Fibroblast of the aortic adventitia (primary cell): ENCODE measurements around the gene CXCR4. TPM values are rescaled to one million over a fixed set of nuclear protein-coding genes. Genes with fewer than 3 reads are reported as not detected.

Experiments used
- DNase-seq: peaks from one replicate; pipeline ENCODE4 v3.0.0-alpha.2; 2010; ENCODE audit warnings: low read depth
- H3K4me3 ChIP-seq: 2 replicates; pipeline ENCODE4 v1.5.1; 2011; ENCODE audit warnings: low read depth, mild to moderate bottlenecking, control low read depth, low read length, moderate library complexity
- total RNA-seq: library from RNA; depleted of rRNA; stranded (reverse); fragments of >200 nt; gene quantifications from 2 replicates; pipeline ENCODE4 v1.2.3, GENCODE V29; 2012; ENCODE audit warnings: low replicate concordance
- TF ChIP-seq, protein P1 (sequence below): IDR thresholded peaks from 2 replicates; pipeline ENCODE4 v1.5.1; 2011; ENCODE audit warnings: mild to moderate bottlenecking, low read length, control low read depth, inconsistent platforms; ENCODE audit not compliant: insufficient read depth

The CXCR4 gene
- total RNA-seq, 1 donor: 0.27 TPM

DNA sequence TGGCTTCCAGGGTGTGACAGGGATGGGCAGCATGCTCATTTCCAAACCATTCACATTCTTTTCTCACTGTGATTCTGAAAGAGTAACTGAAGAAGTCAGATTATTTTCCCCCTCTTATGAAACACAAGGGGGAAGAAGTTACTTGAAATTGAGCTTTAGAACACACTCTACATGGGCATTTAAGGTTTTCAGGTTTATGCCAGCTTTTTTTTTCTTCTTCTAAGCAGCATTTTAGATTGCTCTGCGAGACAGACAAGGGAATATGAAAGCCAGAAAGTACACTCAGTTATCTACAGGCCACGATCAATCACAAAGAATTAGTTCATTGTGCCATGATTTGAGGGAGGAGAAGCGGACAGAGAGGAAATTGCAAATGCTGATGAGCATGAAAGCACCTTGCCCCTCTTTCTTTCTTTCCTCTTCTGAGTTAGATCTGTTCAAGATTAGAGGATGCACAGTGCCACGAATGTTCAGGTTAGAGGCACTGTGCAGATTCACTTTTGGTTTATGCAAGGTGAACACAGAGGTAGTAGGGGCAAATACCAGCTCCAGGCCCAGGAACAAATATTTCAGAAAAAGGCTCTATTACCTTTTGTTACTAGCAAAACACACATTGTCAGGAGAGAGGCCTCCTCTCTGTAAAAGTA, 49.2 kb downstream of the CXCR4 start:
- TF ChIP-seq, protein P1, sequence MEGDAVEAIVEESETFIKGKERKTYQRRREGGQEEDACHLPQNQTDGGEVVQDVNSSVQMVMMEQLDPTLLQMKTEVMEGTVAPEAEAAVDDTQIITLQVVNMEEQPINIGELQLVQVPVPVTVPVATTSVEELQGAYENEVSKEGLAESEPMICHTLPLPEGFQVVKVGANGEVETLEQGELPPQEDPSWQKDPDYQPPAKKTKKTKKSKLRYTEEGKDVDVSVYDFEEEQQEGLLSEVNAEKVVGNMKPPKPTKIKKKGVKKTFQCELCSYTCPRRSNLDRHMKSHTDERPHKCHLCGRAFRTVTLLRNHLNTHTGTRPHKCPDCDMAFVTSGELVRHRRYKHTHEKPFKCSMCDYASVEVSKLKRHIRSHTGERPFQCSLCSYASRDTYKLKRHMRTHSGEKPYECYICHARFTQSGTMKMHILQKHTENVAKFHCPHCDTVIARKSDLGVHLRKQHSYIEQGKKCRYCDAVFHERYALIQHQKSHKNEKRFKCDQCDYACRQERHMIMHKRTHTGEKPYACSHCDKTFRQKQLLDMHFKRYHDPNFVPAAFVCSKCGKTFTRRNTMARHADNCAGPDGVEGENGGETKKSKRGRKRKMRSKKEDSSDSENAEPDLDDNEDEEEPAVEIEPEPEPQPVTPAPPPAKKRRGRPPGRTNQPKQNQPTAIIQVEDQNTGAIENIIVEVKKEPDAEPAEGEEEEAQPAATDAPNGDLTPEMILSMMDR: no peak
- no peak for DNase-seq
- no peak overlapping the region for H3K4me3 ChIP-seq

DNA sequence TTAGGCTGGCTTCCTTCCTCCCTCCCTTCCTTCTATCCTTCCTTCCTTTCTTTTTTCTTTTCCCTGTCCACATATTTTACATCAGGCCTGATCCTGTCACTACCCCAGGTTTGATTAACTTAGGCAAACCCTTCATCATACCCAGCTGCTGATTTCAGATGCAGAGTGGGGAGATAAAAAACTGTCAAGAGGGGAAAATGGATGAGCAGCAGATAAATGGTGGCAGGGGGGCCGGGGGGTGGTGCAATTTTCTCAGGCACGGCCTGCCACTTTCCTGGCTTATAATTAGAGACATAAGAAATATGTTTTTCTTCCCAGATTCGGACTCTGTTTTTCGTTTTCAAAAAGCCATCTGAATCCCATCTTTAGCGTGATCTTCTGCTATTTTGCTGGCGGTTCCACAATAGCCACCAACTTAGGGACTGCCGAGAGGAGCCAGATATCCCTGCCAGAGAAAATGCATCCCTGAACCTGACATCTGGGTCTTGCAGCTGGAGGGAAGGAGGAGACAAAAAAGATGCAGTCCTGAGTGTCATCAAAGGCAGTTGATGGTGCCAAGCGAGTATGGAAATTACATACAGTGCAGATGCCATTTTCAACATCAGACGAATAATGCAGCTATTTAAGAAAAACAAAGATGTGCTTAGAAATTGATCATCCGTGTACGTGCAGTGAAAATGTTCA, 49.9 kb downstream of the CXCR4 start:
- TF ChIP-seq, protein P1: no peak
- no peak for DNase-seq
- no peak overlapping the region for H3K4me3 ChIP-seq

DNA sequence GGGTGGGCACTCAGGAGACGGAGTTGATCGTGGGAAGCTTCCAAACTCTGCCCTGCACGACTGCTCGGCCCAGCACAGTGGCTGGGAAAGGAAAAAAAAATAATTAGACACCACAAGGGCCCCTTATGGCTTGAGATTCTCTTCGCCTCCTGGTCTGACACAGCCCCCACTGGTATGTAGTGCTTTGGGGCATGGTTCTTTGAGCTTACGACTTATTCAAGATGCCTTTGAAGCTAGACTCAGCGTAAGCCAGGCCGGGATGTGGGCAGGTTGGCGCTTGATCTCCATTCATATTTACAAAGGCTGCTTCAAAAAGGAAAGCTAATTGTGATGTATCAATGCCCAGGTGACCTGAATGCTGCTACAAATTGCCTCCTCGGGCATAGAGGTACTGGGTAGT, 50.5 kb downstream of the CXCR4 start:
- no peak overlapping the region for H3K4me3 ChIP-seq
- no peak for DNase-seq
- TF ChIP-seq, protein P1: no peak

DNA sequence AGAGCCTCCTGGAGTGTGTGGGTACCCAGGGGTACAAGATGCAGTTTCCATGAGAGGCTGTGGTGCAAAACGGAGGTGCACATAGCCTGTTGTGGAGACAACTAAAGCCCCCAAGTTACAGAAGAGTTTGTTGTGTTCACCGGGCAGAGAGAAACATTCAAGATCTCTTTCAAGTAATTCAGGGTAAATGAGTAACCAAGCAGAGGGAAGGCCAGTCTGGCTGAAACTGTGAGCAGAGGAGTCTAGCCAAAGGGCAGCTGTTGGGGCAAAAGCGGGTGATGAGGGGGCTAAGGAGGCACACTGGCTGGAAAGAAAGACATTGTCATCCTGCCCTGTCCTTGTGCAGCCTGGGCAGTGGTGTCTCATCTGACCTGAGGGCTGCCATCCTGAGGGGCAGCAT, 52.0 kb downstream of the CXCR4 start:
- no peak for DNase-seq
- TF ChIP-seq, protein P1: no peak
- H3K4me3 ChIP-seq: no peak overlapping the region

DNA sequence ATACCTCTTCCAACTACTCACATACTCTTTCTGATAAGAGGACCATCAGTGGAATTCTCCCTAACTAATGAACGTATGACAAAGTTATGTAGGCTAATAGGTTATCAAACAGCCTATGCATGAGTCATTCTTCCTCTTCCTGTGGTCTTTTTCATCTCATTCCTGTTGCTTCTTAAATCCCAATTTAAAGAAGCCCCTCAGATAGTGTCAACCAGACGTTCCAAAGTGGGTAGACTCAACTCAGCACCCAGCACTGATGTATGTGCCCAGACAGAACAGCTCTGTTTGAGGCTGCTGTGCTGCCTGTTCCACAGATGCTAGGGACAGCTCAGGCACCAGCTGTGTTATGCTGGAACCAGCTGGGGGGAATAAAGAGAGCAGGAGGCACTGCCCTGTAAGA, 52.6 kb downstream of the CXCR4 start:
- TF ChIP-seq, protein P1: no peak
- peak; percentile 2 for DNase-seq
- H3K4me3 ChIP-seq: no peak overlapping the region

Other genes with a start within 250 kb of the CXCR4 start
- 13.2 and 39.1 TPM in 2 replicates for gene MCM6, start 241.7 kb downstream of the CXCR4 start, total RNA-seq
- 89.0 and 98.2 TPM in 2 replicates for gene DARS1, start 132.5 kb downstream of the CXCR4 start, total RNA-seq